PC-3 (cell line): ENCODE measurements around the gene TMC3.

Experiments used
- CTCF ChIP-seq: fragments of 300-600 bp; sonication (generic); conservative IDR thresholded peaks from 2 replicates; pipeline ENCODE4 v1.5.1; 2017; ENCODE audit warnings: antibody characterized with exemption, low read depth, mild to moderate bottlenecking, low read length
- EZH2 ChIP-seq: fragments of 300-600 bp; sonication (generic); IDR thresholded peaks from one replicate; pipeline ENCODE4 v1.6.1; 2017; ENCODE audit warnings: antibody characterized with exemption, mild to moderate bottlenecking, low read length; ENCODE audit not compliant: unreplicated experiment

DNA sequence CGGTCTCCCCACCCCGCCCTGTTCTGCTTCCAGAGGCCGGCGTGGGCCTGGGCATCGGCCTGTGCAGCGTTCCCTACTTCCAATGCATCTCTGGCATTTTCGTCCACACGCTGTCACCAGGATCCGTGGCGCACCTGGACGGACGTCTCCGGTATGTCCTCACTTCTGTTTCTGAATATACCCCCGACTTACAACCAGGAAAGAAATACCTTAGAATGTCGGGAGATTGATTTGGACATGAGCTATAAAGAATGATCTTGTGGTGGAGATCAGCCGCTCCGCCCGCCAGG, 91.5 kb downstream of the TMC3 start:
- TF ChIP-seq CTCF = no peak
- TF ChIP-seq EZH2 = no peak
